GM12873 (cell line): ENCODE data around the gene TPRKB.

Source experiments
- CTCF ChIP-seq: IDR thresholded peaks from 2 replicates; pipeline ENCODE4 v1.5.1; 2012; ENCODE audit warnings: low read depth, mild to moderate bottlenecking, moderate library complexity, low read length, control low read depth; ENCODE audit not compliant: insufficient read depth; ENCODE audit errors: missing control alignments

Gene TPRKB

GRCh38 chr2:73730810-73731209, 6.3 kb downstream of the TPRKB start:
- TF ChIP-seq CTCF = no peak

GRCh38 chr2:73728711-73729110, 8.4 kb downstream of the TPRKB start:
- no peak for TF ChIP-seq CTCF

GRCh38 chr2:73728043-73728442, 9.1 kb downstream of the TPRKB start:
- TF ChIP-seq CTCF = no peak

- TF ChIP-seq CTCF = no peak
These were observed 18.1 kb downstream of the TPRKB start for GRCh38 chr2:73718851-73719621.

- no peak for TF ChIP-seq CTCF
These were observed 18.7 kb downstream of the TPRKB start for GRCh38 chr2:73718421-73718820.

GRCh38 chr2:73717251-73717606, 19.9 kb downstream of the TPRKB start:
- no peak for TF ChIP-seq CTCF

GRCh38 chr2:73716543-73717250, 20.4 kb downstream of the TPRKB start:
- TF ChIP-seq CTCF = no peak
